GM19452 (cell line): ENCODE measurements around the gene CRNN.

Experiments used
- ATAC-seq: cut with Tn5 transposase; IDR thresholded peaks from one replicate; pipeline ENCODE4 v1.9.1; 2021; ENCODE audit not compliant: unreplicated experiment

Gene CRNN

DNA sequence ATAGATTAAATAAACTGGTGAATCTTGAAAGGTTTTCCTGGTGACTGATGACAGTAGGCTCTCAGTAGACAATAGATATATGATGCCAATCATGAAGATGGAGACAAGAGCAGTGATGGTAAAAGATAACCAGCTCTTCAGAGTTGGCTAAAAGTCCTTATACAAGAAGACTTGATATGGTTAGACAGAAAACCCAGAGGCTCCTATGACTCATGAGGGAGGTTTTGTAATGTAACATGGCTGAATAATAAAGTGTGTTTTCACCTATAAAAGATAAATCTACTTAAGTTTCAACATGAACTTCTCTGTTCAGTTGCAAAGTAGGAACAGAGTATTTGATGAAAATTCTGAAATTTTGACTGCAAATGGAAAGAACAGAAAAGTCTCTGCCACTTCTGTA, 12.7 kb upstream of the CRNN start:
- no peak for ATAC-seq

DNA sequence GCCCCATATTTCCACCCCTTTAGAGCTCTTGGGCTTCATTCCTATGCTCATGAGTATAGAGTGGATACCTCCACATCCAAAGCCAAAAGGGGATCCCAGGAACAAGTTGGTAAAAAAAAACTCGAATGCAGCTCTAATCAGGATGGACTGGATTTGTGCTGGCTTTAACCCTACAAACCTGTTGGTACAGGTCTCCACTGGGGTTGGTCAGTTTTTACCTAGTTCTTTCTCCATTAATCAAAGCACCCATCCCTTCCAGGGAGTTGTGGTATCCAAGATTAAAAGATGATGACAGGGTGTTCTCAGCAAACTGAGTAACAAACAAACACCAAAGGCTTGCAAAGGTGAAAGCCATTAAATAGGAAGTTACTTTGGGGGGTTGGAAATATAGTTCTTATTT, 5.9 kb upstream of the CRNN start:
- ATAC-seq: no peak

DNA sequence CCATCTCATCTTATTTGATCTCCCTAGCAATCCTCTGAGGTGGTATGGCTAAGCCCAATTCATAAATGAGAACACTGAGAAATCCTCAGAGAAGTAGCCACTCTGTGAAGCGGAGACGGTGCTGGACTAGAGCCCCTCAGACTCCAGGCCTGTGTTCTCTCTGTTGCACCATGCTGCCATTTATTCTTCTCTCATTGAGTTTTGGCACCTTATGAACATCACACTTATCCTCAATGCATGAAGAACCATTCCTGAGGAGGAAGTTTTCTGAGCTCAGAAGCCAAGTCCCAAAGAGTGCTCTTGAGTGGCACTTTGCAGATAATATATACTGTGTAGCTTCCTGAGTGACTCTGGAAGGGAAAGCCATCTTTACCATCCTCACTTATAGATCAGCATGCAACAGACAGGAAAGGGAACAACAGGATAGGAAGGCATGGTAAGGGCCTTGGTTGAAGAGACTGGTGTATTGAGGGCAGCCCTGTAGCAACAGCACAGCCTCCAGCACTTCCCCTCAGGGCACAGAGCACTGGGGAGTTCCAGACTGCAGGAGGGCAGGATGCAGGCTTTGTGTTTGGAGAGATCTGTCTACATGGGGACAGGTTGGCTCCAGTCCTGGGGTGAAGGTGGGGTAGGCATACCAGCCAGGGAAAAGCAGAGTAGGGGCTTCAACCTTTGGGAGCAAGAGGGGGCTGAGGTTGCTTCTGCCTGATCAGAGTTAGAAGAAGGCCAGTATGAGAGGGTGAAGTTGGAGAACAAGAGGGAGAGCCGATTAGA, 1.6 kb upstream of the CRNN start:
- no peak for ATAC-seq

DNA sequence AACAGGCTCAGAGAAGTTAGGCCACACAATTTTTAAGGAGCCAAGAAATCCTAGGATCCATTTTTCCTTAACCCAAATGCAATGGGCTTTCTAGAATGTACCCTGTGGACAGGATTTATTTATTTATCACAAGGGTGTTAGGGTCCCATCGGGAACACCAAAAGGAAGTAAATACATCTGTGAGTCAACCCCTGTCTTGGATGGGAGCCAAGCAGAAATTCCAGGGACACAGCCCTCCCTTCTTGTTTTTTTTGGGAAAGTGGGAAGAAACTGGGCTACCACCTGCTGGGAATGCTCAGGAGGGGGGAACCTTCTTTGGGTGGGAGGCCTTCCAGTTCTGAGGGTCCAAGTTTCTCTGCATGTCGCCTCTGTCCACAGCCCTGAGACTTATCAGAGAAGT, 1.3 kb downstream of the CRNN start:
- no peak for ATAC-seq

DNA sequence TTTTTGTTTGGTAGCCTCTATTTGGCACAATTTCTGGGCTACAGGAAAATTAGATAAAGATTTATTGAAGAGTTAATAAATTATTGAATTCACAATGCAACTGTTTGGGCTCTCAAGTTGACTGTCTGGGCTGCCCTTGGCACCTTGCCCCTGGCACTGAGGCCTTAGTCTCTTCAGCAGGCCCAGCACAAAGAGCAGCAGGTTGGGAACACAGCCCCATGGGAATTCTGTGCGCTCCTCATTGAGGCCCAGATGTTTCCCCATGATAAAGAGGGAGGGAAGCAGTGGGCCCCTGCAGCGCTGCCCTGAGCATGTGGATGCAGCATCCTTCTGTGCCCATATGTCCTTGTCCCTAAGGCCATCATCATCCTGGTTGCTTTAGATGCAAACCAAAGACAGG, 2.9 kb downstream of the CRNN start:
- ATAC-seq: no peak

DNA sequence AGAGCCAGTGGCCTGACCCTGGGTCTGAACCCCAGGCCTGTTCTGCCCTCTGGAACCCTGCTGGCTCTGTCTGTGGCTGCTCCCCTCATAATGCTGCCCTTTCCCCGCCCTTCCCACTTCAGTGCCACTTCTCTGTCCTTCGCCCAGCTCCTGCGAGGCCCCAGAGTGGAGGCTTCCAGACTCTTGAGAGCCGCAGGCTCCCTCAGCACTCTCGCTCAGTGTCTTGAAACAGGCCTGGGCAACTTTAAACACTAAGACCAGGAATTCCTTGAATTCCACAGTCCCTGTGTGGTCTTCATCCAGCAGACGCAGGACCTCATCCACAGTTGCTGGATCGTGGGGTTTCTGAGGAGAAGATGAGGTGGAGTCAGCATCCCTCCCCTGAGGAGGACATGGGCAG, 3.5 kb downstream of the CRNN start:
- no peak for ATAC-seq

DNA sequence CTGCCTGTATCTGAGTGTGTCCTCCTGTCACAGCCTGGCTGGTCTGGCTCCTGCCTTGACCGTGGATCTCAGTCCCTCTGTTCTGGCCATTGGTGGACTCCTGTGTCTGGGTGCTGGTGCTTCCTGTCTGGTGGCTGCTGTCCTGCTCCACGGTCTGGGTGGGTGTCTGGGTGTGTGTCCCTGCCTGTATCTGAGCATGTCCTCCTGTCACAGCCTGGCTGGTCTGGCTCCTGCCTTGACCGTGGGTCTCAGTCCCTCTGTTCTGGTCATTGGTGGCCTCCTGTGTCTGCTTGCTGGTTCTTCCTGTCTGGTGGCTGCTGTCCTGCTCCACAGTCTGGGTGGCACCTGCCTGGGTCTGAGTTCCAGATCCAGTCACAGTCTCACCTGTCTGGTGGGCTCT, 4.0 kb downstream of the CRNN start:
- no peak for ATAC-seq

DNA sequence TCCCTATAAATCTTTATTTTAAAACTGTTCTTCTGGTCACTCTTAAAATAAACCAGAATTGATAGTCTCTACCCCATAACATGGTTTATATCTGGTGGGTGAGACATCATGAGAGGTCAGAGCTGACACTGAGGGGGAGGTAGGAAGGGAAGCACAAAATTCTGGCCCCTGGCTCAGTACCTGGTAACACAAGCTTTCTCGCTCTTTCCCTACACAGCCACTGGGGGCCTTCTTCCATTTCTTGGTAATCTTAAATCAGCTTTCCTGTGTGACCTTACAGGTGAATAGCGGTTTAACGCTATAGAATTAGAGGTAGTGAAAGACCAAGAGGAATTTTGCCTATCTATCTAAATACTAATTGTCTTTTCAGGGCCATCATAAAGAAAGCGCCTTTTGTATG, 5.4 kb downstream of the CRNN start:
- ATAC-seq: no peak

DNA sequence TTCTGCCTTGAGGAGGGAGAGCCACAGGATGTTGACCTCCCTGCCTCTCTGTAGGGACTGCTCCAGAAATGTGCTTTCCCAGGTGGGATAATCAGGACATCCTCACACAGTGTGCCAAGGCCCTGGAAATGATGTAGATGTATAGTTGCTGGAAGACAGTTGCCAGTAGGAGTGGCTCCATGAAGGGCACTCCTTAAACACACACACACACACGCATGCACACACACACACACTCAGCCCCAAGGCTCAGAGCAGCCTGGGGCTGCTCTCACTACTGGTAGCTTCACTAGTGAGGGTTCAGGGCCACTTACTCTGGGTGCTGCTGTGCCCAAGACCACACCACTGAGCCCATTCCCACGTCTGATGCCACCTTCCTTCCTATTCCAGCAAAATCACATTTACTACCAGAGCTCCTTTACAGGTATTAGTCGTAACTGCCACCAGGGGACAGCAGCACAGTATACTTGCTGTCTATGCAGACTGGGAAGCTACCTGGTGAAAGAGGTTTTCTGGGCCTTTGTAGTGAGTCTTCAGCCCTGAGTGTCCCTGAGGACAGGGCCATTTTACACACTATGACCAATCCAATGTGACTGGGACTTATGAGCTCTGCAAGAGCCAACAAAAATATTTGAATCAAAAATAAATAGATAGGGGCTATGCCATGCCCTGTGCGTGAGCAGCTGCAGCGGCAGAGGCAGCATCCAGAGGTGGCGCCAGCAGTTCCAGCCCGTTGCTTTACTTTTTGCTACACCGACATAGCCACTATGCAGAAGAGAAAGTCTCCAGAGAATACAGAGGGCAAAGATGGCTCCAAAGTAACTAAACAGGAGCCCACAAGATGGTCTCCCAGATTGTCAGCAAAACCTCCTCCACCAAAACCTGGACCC, 15.0 kb downstream of the CRNN start:
- no peak for ATAC-seq

DNA sequence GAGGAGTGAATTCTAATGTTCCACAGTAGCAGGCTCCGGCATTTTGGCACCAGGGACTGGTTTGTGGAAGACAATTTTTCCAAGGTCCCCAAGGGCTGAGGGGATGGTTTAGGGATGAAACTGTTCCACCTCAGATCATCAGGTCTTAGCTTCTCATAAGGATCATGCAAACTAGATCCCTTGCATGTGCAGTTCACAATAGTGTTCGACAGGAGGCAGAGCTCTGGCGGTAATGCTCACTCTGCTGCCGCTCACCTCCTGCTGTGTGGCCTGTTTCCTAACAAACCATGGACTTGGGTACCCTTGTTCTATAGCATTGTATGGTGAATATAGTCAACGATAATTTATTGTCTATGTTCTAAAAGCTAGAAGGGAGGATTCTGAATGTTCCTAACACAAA, 16.6 kb downstream of the CRNN start:
- ATAC-seq: no peak

DNA sequence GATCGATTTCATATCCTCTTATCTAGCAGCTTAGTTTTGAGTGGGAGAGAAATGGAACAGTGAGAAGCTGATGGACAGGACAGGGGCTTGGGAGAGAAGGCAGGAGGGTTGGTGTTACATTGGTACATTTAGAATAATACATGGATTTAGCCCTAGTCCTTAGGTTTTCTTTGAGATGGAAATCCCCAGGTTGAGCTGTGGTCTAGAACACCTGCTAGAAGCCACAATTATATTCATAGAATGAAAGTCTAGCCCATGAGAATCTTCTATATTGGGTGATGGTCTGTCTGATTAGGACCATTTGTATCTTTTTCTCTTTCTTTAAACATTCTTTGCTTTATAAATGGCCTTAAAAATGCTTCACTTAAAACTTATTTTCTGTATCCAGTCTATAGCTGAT, 19.9 kb downstream of the CRNN start:
- no peak for ATAC-seq

DNA sequence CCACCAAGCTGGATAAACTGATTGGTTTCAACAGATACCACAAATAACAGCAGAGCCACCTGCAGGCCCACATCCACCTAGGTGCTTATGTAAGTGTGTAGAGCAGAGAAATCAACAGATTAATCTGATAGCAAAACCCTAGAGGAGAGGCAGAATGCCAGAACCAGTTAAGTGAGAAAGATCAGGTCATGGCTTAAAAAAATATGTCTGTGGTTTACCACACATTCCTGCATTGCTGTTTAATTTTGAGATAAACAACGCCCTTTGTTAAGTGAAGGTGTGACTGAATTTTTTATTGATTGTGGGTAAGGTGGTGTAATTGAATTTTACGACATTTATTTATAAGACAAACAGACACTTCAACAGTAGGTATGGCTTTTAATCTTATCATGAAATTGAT, 21.2 kb downstream of the CRNN start:
- no peak for ATAC-seq

DNA sequence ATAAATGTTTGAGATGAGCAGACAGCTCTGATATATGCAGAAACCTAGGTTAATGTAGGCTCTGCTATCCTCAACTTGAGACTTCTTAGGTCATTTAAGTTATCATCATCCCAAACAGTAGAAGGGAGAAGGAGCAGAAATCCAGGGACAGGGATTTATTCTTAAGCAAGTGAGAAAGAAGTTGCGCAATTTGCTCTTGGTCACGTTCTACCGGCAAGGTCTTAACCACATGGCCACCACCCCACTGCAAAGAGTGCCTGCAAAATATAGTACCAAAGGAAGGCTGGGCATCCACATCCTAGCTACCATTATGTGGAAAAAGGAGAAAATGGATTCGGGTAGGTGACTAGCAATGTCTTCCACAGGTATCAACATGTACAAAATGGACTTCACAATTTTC, 25.2 kb downstream of the CRNN start:
- ATAC-seq: no peak

DNA sequence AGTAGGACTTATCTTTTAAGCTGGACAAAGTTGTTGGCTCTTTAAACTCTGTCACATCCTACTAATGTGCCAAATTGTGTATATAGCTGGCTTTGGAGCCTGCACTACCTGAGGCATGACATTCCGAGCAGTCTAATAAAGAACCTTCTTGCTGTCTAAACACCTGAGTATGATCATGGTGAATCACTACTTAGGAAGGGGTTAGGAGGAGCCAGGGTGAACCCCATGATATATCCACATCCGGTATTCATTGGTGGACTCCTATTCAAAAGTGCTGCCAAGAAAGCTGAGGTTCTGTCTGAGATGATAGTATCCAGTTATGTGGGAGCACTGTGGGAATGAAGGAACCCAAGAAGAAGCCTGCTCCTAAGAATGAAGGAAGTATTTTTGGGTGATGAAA, 27.1 kb downstream of the CRNN start:
- no peak for ATAC-seq

DNA sequence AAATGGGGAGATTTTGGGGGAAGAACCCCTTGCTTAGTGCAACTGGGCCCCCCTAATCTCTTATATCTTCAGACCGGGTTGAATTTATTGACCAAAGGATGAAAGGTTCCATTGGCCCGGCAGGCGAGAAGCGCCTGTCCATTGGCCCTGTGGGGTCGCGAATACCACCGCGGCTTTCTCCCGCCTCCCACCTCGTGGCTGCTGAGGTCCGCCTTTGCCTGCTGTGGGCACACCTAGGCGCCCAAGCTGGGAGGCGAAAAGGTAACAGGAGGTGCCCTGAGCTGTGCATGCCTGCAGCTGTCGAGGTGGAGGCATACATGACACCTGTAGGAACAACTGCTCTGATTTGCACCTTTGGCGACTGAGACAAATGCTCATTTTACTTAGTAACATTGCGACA, 33.1 kb downstream of the CRNN start:
- no peak for ATAC-seq

DNA sequence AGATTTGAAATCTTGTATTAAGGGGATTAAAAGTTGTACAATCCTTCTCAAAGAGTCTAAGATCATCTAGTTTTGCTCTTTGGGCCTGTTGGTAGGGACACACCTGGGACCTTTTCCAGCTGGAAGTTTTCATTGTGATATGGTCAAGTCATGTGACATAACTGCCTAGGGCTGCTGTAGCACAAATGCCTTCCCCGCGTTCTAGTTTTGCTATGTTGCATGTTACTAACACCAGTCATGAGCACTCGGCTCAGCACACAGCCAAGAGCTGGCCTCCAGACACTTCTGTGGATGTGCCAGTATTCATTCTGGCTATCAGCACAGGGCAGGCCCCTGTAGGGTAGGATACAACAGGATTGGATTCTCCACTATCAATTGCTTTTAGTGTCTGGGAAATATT, 39.6 kb downstream of the CRNN start:
- no peak for ATAC-seq

DNA sequence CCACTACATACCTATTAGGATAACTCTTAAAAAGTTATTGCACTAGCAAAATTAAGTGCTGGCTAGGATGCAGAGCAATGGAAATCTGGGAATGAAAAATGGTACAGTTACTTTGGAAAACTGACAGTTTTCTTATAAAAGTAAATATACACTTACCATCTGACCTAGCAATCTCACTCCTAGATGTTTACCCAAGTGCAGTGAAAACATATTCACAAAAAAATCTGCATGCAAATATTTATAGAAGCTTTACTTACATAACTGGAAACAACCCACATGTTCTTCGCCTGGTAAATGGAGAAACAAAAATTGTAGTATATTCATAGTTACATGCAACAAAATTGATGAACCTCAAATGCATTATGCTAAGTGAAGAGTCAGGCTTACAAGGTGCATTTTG, 41.4 kb downstream of the CRNN start:
- no peak for ATAC-seq

DNA sequence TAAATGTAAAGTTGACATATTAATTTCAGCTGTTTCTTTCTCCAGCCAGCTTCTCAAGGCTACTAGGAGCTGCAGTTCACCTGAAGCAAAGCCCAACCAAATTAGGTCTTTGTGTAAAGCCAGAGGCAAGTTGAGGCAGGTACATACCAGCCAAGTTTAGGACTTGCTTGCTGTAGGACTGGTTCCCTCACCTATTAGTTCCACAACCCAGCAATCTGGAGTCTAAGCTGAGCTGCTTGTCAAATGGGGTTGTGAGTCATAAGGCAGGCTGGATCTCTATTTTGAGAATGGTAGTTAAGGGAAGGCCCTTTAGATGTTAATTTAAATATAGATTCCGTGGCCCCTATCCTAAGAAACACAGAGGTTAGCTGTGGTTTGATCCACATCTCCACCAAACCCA, 46.6 kb downstream of the CRNN start:
- no peak for ATAC-seq

DNA sequence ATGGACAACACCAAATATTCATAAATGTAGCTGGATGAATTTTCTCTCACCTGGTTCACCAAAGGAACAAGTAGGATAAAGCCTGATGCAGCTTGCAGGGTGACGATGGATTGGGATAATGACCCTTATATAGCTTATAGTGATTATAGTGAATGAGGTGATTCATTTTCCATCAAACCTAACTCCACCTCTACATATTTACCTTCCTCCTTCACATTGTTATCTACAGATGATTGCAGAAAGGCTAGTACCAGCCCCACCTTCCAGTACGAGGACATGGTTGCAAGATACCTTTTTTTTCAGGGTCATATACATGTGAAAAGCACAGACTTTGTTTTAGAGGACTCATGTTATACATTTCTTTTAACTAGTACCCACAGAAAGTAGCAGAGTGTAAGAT, 54.2 kb downstream of the CRNN start, which contains the start of gene FLG2:
TSS of gene FLG2 (minus strand) at position 101 of the 400 bp plus-strand sequence. CDS start 1,122 bp downstream, outside the sequence.
- ATAC-seq: no peak
